HPDE6-E6E7 (cell line): ENCODE results near the gene CBX2.
"Not testable (repeated sequence)": the region's sequence is repeated elsewhere in the genome, so short reads cannot be mapped to it uniquely, and the experiment has no call there.

Experiments
- DNase-seq: peaks from one replicate; pipeline ENCODE4 v3.0.0; 2011; ENCODE audit warnings: missing footprints; ENCODE audit errors: extremely low spot score

Gene CBX2

DNA sequence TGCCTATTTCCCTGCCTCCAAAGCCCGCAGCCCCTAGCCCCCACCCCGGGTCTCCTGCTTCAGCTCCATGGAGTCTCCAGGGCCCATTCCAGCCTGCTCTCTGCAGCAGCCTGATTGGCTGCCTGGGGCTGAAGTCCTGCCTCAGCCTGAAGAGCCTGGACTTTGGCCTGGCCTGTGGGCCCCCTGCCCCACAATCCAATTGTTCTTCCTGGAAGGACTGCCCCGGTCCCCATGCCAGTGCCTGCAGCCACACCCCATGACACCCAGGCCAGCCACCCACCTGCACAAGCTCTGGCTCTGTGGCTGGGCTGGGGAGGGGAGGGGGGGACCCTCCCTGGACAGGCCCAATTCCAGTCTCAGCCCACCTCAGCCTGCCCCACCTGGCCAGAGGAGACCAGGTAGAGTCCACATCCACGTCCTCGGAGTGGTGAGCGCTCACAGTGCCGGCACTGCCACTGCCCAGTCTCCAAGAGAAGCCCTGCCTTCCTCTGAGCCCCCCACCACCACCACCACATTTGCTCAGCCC, 34.9 kb upstream of the CBX2 start:
- DNase-seq: no peak

DNA sequence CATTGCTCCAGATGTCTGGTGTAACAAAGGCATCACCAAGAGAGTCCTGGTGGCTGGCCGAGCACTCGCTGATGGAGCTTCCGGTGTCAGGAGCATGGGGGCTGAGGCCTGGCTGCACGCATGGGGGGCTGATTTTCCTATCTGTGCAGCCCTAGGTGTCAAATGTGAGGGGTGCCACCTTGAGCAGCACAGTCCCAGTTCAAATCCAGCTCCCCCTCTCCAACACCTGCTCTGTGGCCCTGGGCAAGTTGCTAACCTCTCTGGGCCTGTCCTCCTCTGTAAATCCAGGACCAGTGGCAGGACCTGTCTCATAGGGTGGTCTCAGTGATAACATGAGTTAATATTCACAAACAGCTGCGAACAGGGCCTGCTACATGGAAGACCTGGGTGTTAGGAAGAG, 34.3 kb upstream of the CBX2 start:
- DNase-seq: no peak

DNA sequence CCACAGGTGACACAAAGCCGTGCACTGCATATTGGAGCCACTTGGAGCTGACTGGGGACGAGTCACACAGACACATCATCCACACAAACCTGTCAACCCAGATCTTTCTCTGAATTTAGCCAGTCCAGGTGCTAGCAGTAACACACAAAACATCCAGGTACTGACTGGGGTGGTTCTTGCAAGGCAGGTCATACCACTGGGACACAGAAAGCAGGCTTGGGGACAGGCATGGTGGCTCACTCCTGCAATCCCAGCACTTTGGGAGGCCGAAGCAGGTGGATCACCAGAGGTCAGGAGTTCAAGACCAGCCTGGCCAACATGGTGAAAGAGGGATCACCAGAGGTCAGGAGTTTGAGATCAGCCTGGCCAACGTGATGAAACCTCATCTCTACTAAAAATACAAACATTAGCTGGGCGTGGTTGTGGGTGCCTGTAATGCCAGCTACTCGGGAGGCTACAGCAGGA, 32.3 kb upstream of the CBX2 start:
- DNase-seq: no peak

DNA sequence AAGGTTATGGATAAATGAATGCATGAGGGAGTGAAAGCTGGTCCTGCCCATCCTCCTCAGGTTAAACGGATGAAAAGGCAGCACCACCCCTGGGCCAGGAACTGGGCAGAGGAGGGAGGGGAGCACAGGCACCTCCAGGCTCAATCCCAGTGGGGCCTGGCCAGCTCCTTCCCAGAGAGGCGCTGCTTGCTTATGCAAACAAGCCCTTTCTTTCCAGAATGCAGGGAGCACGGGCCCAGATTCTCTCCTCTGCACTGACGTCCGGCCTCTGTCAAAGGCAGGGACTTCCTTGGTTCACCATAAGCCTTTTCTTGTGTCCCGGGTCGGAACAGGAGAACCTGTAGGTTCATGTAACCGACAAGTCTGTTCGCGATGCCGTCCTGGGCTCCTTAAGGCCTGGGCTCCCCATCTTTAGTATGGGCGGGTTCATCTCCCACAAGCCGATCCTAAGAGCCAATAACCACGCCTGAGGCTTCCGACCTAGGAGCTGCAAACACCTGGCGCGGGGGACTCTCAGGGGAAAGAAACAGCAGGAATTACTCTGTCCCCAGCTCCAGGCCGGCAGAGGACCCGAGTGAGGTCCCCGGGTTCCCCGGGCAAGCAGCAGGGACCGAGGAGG, 30.9 kb upstream of the CBX2 start:
- no peak for DNase-seq

DNA sequence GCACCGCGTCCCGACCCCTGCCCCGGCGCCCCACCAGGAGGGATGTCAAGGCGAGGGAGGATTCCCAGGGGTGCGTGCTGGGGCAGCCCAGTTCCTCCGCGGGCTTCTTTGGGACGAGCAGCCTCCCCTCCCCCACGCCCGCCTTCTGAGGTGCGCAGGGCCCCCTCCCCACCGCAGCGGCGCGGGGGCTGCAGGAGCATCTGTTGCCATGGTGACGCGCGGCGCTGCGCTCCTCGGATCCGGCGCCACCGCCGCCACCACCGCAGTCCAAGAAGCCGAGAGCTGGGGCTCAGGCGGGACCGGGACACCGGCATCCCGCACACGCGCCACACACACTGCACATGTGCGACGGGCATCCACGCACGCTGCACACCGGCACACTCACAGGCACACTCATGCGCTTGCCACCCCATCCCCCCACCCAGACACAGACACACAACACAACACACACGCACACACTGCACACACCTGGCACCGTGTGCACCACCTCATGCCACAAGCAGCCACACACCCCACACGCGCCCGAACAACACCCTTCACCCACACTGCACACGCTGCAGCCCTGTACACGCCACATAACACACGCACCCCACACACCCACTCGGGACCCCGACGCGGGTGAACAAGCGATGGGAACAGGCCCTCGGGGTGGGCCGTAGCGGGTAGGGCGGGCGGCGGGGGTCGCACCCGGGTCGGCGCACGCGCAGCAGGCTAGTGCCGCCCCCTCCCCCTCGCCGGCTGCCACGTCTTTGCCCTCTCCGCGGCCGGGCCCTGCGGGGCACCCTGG, 30.2 kb upstream of the CBX2 start:
- DNase-seq: no peak

DNA sequence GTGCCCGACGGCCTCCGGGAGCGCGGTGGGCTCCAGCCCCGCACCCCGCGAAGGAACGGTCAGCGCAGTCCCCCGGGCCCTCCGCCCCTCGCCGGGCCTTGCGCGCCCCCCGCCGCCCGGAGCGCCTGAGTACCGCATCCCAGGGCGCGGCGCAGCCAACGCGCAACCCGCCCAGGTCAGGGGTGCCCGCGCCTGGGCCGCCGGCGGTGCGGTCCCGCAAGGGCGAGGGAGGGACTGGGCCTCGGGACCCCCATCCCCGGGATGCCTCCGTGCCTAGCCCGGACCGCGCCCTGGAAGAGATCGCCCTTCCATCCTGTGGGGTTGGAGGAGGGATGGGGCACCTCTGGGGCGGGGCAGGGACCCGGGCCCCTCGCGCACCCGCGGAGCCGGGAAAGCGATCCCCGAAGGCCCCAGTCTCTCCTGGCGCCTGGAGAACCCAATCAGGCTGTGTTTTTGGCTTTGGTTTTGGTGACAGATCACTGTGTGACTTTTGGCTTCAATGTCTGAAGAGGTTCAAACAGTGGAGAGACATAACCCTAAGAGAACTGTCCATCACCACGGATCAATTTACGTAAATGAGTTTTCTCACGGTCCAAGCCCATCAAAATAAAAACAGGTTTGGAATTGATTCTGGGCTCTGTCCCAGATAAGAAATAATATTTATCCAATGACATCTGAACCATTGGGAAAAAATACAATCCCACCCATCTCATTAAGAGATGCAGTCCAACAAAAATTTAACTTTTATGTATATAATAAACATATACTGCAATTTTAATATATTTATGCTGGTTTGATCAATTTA, 29.5 kb upstream of the CBX2 start:
- DNase-seq: no peak

DNA sequence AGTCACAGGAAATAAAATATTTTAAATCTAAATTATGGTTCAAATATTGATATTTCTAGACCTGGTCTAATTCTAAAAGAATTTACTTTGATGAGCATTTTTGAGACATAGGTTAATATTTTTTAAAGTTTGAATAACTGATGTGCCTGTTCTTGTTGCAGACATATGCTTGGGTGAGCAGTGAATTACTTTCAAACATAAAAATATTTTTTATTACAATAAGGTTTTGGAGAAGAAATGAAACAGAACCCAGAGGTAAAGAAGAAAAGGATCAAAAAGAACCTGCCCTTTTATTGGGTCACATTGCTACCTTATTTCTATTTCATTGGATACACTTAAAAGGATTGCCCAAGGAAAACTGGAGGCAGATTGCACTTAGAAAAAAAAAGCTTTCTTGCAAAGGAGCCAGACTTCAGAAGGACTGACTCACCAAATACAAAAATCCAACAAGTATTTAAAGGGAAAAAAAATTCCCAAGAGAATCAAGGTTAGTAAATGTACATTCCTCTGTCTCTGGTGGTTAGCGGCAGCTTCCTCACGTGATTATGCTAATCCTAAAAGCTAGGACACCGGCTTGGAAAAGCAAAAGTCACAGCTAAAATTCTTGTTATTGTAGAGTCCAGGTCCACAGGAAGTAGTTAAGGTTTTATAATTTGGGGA, 28.7 kb upstream of the CBX2 start:
- DNase-seq: no peak

DNA sequence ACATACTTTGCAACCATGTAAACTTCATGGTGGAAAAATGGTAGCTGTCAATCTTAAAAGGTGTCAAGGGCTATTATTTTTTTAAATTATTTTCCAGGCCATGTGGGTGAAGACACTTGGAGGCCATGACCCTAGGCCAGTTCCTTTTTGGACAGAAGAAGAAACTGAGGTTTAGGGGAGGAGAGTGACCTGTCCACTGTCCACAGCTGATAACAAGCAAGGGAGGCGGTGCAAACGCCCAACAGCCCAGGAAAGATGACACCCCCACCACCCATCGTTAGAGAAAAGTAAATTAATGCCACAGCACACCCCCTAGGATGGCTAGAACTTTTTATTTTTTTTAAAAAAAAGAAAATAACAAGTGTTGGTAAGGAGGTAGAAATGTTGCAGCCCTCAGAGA, 28.0 kb upstream of the CBX2 start:
- no peak for DNase-seq

DNA sequence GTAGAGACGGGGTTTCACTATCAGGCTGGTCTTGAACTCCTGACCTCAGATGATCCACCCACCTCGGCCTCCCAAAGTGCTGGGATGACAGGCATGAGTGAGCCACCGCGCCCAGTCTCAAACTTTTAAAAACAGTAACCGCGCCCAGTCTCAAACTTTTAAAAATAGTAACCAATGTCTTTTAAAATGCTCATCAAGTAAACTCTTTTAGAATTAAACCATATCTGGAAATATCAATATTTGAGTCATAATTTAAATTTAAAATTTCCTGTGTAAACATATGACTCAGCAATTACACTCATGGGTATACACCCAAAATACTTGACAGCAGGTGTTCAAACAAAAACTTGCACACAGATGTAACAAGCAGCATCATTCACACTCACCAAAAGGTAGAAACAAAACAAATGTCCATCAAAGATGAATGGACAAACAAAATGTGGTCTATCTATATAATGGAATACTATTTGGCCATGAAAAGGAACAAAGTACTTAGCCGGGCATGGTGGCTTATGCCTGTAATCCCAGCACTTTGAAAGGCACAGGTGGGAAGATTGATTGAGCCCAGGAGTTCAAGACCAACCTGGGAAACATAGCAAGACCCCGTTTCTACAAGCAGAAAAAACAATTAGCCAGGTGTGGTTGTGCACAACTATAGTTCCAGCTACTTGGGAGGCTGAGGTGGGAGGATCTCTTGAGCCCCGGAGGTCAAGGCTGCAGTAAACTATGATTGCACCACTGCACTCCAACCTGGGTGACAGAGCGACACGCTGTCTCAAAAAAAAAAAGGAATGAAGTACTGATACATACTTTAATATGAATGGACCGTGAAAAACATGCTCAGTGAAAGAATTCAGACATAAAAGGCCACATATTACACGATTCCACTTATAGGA, 27.1 kb upstream of the CBX2 start:
- DNase-seq: no peak

DNA sequence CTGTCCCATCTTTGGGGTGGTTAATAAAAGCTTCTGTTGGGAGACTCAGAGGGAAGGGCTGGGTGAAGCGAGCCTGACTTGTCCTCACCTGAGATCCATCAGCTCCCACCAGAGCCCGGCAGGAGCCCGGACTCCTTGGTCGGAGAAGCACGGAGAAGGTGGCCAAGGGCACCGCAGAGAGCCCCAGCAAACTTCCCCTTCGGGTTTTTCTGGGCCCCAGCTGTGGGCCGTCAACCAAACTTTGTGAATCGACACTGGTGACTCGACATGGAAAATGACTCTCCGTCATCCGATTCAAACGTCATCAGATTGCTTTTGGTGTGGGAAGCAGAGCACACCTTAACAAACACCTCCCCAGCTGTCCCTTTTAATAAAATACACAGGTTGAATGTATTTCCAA, 25.8 kb upstream of the CBX2 start:
- DNase-seq: no peak

DNA sequence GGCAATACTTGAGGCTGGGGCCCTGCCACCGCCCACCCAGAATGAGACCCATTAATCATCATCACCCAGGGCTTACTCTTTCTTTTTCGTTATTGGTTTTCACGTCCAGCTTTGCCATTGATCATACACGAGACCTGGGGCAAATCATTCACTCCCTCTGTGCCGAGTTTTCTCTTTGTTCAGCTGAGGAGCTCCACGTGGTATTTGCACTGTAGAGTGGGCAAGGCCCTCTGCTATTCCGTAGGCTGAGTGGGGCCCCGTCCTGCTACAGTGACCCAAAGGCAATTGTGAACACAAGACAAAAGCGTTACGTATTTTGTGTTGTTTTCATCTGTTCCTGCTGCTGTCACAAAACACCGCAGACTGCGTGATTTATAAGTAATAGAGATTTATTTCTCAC, 23.6 kb upstream of the CBX2 start:
- no peak for DNase-seq

DNA sequence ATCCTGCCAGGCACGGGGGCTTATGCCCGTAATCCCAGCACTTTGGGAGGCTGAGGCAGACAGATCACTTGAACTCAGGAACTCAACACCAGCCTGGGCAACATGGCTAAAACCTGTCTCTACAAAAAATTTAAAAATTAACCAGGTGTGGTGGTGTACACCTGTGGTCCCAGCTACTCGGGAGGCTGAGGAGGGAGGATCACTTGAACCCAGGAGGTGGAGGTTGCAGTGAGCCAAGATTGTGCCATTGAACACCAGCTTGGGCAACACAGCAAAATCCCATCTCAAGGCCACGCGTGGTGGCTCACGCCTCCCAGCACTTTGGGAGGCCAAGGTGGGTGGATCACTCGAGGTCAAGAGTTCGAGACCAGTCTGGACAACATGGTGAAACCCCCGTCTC, 23.0 kb upstream of the CBX2 start:
- not testable (repeated sequence) for DNase-seq

DNA sequence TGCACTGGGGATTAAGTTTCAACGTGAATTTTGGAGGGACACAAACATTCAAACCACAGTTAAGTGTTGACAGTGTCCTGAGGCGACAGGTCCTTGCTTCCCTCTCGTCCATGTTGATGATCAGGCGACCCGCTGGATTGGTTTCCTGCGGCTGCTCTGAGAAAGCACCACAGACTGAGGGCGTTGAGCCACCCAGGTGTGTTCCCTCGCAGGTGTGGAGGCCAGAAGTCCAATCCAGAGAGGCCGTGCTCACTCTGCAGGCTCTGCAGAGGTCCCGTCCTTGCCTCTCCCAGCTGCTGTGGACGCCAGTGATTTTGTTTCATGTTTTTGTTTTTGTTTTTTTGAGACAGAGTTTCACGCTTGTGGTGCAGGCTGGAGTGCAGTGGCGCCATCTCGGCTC, 22.4 kb upstream of the CBX2 start:
- no peak for DNase-seq

DNA sequence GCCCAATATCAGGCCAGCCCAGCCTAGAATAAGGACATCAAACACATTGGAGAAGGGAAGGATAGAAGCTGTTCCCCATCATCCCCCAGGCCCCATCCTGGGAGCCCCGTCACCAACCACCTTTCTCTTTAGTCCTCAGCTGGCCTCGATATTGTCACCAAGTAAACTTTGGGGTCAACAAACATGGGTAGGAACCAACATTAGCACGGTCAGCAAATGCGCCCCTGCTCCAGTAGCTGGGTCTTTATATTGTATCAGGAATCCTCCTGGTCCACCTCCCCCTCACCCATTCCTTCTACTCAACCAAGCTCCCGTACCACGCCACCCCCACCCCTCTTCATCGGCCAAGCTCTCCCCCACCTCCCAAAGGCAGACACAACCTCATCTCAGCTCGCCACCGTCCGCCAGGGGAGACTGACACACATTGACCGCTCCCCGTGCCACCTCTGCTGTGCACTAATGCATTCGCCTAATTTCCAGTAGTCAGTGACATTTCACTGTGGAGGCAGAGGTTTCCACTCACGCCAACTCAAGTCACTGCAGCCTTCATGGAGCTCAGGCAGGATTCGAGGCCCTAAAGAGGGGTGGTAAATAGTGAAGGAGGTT, 20.7 kb upstream of the CBX2 start:
- no peak for DNase-seq

DNA sequence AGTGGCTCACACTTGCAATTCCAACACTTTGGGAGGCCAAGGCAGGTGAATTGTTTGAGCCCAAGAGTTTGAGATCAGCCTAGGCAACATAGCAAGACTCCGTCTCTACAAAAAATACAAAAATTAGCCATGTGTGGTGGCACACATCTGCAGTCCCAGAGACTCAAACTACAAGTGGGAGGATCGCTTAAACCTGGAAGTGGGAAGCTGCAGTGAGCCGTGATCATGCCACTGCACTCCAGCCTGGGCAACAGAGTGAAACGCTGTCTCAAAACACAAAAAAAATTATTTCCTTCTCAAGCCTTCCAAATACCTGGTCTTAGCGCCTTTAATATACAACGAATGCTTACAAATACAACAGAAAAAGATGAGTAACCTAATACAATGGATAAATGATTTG, 19.7 kb upstream of the CBX2 start:
- DNase-seq: no peak

DNA sequence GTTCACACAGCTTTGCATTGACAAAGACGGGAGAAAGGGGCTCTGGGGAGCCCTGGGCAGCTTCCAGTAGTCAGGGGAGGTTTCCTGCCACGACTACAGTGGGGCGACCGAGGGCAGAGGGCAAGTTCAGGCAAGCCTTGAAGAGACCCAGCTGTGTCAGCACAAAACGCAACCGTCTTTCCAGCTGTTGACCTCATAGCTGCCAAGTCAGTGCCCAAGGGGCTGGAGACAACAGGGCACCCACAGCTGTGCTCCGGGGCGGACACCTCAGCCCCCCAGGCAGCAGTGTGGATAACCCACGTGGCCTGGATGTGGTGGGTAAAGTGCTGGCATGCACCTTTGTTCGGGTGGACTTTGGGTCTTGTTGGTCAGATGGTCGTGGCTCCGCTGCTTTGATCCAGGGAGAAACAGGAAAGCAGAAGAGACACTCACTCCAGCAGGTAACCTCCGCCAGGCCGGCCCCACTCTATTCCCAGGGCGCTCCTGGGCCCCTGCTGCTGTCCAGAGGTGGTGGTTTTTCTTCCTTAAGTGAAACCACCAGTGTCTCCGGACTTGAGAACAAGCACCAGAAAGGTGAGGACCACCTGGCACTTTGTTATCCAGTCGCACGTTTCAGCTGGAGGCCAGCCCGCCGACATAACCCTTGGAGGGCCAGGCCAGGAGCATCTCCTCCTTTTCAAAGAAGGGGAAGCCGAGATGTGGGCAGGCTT, 17.6 kb upstream of the CBX2 start:
- no peak for DNase-seq

DNA sequence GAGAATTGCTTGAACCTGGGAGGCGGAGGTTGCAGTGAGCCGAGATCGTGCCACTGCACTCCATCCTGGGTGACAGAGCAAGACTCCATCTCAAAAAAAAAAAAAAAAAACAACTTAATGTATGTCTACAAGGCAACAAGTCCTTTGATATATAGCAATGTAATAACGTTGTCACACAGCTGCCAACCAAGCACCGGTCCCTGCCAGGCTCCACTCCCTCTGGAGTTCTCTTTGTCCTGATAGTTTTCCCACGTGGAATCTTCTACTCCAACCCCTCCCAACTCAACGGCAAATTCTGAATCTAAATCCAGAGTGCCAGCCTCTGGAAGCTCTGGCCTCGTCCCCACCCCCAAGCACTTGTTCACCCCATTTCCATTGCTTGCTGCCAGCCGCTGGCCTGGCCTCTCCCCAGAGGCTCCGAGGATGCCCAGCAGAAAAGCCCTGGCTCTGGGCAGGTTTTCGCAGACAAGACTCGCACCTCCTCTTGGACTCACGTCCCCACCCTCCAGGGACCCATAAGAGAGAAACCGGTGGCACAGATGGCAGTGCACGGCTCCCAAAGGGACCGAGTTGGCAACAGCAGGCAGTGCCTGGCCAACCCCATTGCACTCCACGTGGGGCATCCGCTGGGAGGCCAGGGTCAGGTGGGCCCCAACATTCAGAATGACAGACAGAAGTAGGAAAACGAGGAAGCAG, 15.9 kb upstream of the CBX2 start:
- DNase-seq: no peak

DNA sequence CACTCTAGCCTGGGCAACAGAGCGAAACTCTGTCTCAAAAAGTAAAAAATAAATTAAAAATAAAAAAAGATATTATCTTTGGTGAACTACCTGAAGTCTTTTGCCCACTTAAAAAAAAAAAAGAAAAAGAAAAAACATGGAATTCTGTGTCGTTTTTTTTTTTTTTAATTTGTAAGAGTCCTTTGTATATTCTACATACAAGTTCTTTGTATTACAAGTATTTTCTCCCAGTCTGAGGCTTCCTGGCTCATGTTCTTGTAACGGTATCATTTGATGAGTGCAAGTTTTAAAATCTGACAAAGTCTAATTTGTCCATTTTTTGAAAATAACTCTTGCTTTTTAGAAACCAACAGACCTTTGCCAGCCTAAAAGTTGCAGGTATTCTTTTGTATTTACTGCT, 12.2 kb upstream of the CBX2 start:
- DNase-seq: no peak
